Prostate gland (tissue), 2 donors: ENCODE data around the gene PLPPR2. TPM values are rescaled to one million over a fixed set of nuclear protein-coding genes. Genes with fewer than 3 reads are reported as not detected.
"Not testable (repeated sequence)": the region's sequence is repeated elsewhere in the genome, so short reads cannot be mapped to it uniquely, and the experiment has no call there.

ENCODE experiments used
- DNase-seq: peaks from one replicate; pipeline ENCODE4 v3.0.0-alpha.2; 2019; ENCODE audit warnings: low spot score
- H3K27ac ChIP-seq, 2 donors: fragments of 200-600 bp; sonication (generic); 2 replicates each; pipeline ENCODE4 v1.5.1; 2017 to 2019
- H3K27me3 ChIP-seq: fragments of 200-600 bp; sonication (generic); replicated peaks from 2 replicates; pipeline ENCODE4 v1.5.1; 2019; ENCODE audit not compliant: insufficient read depth
- H3K36me3 ChIP-seq, 2 donors: fragments of 200-600 bp; sonication (generic); 1 replicate in 1 of 2; 2 replicates in 1 of 2; pipeline versions ENCODE4 v1.5.1 to v1.8.1; 2017 to 2019
- H3K4me1 ChIP-seq: fragments of 200-600 bp; sonication (generic); replicated peaks from 2 replicates; pipeline ENCODE4 v1.5.1; 2019
- H3K4me3 ChIP-seq, 2 donors: fragments of 200-600 bp; sonication (generic); 2 replicates each; pipeline ENCODE4 v1.5.1; 2017 to 2019
- H3K9me3 ChIP-seq: fragments of 200-600 bp; sonication (generic); 2 replicates; pipeline ENCODE4 v1.5.1; 2017
- CTCF ChIP-seq, 4 experiments: fragments of 200-600 bp in 2 of 4; fragments of 450-650 bp in 2 of 4; sonication (generic) in 2 of 4; IDR thresholded peaks; 1 replicate in 3 of 4; 2 replicates in 1 of 4; pipeline ENCODE4 v1.5.1; 2016 to 2019; ENCODE audit warnings: antibody characterized with exemption in 4 of 4, mild to moderate bottlenecking in 2 of 4, moderate library complexity in 2 of 4
- POLR2A ChIP-seq: fragments of 450-650 bp; IDR thresholded peaks from one replicate; pipeline ENCODE4 v1.6.1; 2016; ENCODE audit warnings: antibody characterized with exemption, mild to moderate bottlenecking
- POLR2AphosphoS5 ChIP-seq: sonication (generic); formaldehyde crosslinking; IDR thresholded peaks from one replicate; pipeline ENCODE4 v1.6.1; 2017; ENCODE audit warnings: antibody characterized with exemption
- WGBS: methylation state at CpG from one replicate; pipeline ENCODE4 v1.1.5; 2018; 5-methylcytosine and 5-hydroxymethylcytosine counted together
- intact Hi-C: fragments of 100-400 bp; cut with DNase I; formaldehyde crosslinking; loops from one replicate; pipeline ENCODE4 v1.14.2; 2022
- total RNA-seq, 2 donors: library from RNA; depleted of rRNA; stranded (reverse); fragments of >200 nt; gene quantifications; one replicate each; pipeline ENCODE4 v1.1.0, GENCODE V29; 2016

The PLPPR2 gene
- 10 to 100 TPM; 33.9 to 86.1 TPM for total RNA-seq

DNA sequence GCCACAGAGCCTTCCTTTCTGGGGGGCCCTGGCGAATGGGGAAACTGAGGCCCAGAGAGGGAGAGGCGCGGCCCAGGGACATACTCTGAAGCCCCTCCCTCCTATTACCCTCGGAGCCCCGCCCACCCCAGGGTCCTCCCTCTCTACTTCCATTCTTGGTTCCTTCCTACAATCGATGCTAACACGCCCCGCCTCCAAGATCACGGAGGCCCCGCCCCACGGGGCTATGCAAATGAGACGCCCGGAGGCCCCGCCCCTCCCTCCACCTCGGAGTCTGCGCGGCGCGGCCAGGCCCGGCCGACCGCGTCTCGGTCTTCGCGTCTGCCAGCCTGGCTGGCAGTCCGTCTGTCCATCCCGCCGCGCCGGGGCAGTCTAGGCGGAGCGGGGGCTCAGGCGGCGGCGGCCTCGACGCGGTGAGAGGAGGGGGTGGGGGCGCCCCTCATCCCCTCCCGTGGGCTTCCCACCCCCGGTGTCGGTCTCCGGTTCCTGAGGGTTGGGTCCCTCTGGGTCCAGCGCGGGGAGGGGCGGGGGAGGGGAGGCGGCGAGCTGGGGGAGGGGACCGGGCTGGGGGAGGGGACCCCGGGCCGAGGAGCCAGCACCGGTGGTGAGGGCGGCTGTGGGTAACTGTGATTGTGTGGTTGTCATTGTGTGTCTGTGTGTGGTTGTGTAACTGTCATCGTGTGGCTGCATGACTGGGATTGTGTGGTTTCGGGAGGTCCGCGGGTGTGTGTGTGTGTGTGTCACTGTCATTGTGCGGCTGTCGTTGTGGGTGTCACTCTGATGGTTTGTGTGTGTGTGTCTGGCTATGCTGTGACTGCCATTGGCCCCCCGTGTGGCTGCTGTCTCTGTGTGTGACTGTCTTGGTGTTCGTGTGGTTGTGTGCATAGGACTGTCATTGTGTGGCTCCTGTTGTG is at the start of gene PLPPR2:
Gene PLPPR2 (plus strand): TSS at position 273 of the 914 bp plus-strand sequence. CDS start 2,242 bp downstream, outside the sequence.
- WGBS = 4% methylated on average over 55 of the region's 62 CpGs
- Histone ChIP-seq H3K27ac (peak within 1 kb of the TSS; percentile 66 to 72), H3K9me3 (no peaks in the 10 kb centered on the region), H3K27me3 (no peaks in the 10 kb centered on the region), H3K4me1 (no peaks in the 10 kb centered on the region), H3K4me3 (peak within 1 kb of the TSS; percentile 61 to 81), H3K36me3 (no peaks in the 10 kb centered on the region)
- intact Hi-C loops = no loop called here
- TF ChIP-seq CTCF (IDR thresholded peaks at IDR 0.05) (no peak), POLR2A (peak; percentile 75), POLR2AphosphoS5 (peak; percentile 71)
- DNase-seq = peak; percentile 87

DNA sequence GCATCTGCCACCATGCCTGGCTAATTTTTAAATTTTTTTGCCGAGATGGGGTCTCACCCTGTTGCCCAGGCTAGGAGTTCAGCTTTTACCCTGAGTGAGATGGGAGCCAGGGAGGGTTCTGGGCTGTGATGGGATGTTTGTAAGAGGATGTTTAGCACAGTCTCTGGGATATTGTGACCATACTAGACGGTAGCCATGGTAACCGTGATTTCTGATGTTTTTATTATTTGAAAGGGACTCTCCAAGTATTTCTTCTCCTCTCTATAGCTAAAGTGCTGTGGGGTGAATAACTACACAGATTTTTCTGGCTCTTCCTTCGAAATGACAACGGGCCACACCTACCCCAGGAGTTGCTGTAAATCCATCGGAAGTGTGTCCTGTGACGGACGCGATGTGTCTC is 48.9 kb upstream of the PLPPR2 start:
- Histone ChIP-seq H3K27ac (no peak overlapping the region), H3K9me3 (no peaks in the 10 kb centered on the region), H3K4me3 (no peak overlapping the region), H3K27me3 (no peaks in the 10 kb centered on the region), H3K36me3 (no peaks in the 10 kb centered on the region), H3K4me1 (no peaks in the 10 kb centered on the region)
- intact Hi-C loops = no loop called here
- no peak for TF ChIP-seq POLR2AphosphoS5
- TF ChIP-seq CTCF (IDR thresholded peaks at IDR 0.05) = no peak
- no peak for TF ChIP-seq POLR2A
- 78% methylated on average over 9 of the region's 9 CpGs for WGBS
- no peak for DNase-seq

DNA sequence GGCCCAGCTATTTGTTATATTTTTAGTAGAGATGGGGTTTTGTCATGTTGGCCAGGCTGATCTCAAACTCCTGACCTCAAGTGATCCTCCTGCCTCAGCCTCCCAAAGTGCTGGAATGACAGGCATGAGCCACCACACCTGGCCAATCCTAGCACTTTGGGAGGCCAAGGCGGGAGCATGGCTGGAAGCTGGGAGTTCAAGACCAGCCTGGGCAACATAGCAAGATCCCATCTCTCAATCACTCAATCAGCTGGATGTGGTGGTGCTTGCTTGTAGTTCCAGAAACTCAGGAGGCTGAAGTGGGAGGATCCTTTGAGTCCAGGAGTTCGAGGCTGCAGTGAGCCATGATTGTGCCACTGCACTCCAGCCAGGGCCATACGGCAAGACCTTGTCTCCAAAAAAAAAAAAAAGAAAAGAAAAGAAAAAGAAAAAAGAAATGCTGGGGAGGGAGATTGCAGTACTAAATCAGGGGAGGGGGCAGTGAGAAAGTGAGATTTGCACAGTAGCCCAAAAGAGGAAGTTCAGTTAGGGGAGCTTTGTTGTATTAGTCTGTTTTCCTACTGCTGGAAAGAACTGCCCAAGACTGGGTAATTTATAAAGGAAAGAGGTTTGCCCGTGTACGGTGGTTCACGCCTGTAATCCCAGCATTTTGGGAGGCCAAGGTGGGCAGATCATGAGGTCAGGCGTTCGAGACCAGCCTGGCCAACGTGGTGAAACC is 34.8 kb upstream of the PLPPR2 start:
- 87% methylated on average over 9 of the region's 9 CpGs for WGBS
- not testable (repeated sequence) for DNase-seq

GRCh38 chr19:11321191-11322126 is 33.8 kb upstream of the PLPPR2 start:
- no peak overlapping the region for H3K27ac ChIP-seq
- no peak for DNase-seq

More for the DNA sequence above, 34.8 kb upstream of the PLPPR2 start:
- H3K4me3 ChIP-seq, H3K27me3 ChIP-seq, H3K27ac ChIP-seq, H3K9me3 ChIP-seq, intact Hi-C loops, H3K36me3 ChIP-seq: not testable (repeated sequence)
- peaks cover 16% of the 10 kb centered on the region for H3K4me1 ChIP-seq

More at GRCh38 chr19:11321191-11322126, 33.8 kb upstream of the PLPPR2 start:
- no peaks in the 10 kb centered on the region for H3K9me3 ChIP-seq
- no peak overlapping the region for H3K4me3 ChIP-seq
- H3K36me3 ChIP-seq = peaks cover 0 to 4% of the 10 kb centered on the region in 2 donors
- intact Hi-C loops = no loop called here
- H3K27me3 ChIP-seq = no peaks in the 10 kb centered on the region
- peaks cover 16% of the 10 kb centered on the region for H3K4me1 ChIP-seq
- TF ChIP-seq POLR2A (no peak), CTCF (IDR thresholded peaks at IDR 0.05) (no peak), POLR2AphosphoS5 (no peak)
- WGBS = 78% methylated on average over 14 of the region's 14 CpGs
